BJ (cell line): Measurements from ENCODE around the gene DOK3. TPM values are rescaled to one million over a fixed set of nuclear protein-coding genes. Genes with fewer than 3 reads are reported as not detected.

ENCODE experiments used
- CTCF ChIA-PET: fragments of 350-600 bp; formaldehyde crosslinking; extraction: SDS; loops from one replicate; lab custom pipeline; 2021; ENCODE audit warnings: antibody characterized with exemption, inconsistent platforms; lab: Yijun Ruan, JAX
- POLR2A ChIA-PET: fragments of 300-600 bp; sonication (Branson Sonifier 250); formaldehyde crosslinking; extraction: SDS; loops from one replicate; lab custom pipeline; 2021; ENCODE audit warnings: antibody characterized with exemption; lab: Charles Lee
- DNase-seq: peaks from one replicate; pipeline ENCODE4 v3.0.0-alpha.2; 2011; ENCODE audit warnings: low read depth
- H3K27me3 ChIP-seq: 2 replicates; pipeline ENCODE4 v1.6.0; 2011; ENCODE audit warnings: low read length; ENCODE audit not compliant: control insufficient read depth, insufficient read depth
- H3K36me3 ChIP-seq: 2 replicates; pipeline ENCODE4 v1.5.1; 2011; ENCODE audit warnings: low read length; ENCODE audit not compliant: control insufficient read depth, insufficient read depth
- H3K4me3 ChIP-seq: 2 replicates; pipeline ENCODE4 v1.5.1; 2011; ENCODE audit warnings: low read depth, mild to moderate bottlenecking, control low read depth, low read length
- polyA plus RNA-seq: library from polyadenylated mRNA; depleted of rRNA; stranded (reverse); fragments of >200 nt; gene quantifications from 2 replicates; pipeline ENCODE4 v1.2.3, GENCODE V29; 2011
- TF ChIP-seq, protein P1 (sequence below): IDR thresholded peaks from 2 replicates; pipeline ENCODE4 v1.5.1; 2011; ENCODE audit warnings: low read depth, mild to moderate bottlenecking, control low read depth, inconsistent platforms, low read length, moderate library complexity; ENCODE audit not compliant: insufficient read depth

DOK3 gene
- polyA plus RNA-seq, 1 experiment: 1.2 TPM

DNA sequence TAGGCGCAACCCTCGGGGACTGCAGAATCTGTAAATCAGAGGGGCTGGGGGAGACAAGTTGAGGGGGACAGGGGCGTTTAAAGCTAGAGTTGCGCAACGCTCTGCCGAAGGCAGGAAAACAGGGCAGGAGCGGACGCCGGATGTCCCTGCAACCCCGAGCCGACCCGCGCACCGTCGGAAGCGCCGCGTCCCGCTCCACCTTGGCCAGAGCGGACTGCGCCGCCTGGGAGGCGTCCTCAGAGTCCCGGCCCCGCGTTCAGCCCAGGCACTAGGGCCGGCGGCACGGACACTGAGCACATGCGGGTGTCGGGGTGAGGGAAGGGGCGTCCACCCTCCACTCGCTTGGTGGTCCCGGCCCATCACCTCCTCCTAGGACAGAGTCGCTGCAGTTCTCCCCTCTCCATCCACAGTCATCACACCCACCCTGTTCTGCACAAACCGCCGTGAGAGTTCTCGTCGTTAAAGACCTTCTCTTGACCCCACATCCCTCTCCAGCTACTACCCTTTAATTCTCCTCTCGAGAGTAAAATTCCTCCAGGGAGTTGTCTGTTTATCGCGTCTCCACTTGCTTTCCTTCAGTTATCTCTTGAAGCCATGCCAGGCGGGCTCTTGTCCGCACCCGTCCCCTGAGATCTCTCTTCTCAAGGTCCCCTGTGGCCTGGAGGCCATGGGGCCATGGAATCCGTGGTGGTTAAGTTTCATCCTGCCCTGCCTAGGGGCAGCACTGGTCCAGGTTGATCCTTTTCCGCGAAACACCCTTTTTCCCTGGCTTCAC lies 11.4 kb downstream of the DOK3 start:
- TF ChIP-seq, protein P1, sequence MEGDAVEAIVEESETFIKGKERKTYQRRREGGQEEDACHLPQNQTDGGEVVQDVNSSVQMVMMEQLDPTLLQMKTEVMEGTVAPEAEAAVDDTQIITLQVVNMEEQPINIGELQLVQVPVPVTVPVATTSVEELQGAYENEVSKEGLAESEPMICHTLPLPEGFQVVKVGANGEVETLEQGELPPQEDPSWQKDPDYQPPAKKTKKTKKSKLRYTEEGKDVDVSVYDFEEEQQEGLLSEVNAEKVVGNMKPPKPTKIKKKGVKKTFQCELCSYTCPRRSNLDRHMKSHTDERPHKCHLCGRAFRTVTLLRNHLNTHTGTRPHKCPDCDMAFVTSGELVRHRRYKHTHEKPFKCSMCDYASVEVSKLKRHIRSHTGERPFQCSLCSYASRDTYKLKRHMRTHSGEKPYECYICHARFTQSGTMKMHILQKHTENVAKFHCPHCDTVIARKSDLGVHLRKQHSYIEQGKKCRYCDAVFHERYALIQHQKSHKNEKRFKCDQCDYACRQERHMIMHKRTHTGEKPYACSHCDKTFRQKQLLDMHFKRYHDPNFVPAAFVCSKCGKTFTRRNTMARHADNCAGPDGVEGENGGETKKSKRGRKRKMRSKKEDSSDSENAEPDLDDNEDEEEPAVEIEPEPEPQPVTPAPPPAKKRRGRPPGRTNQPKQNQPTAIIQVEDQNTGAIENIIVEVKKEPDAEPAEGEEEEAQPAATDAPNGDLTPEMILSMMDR: no peak
- Histone ChIP-seq H3K27me3 (no peaks in the 10 kb centered on the region), H3K36me3 (peaks cover 17% of the 10 kb centered on the region), H3K4me3 (peak overlapping the region; percentile 48)
- ChIA-PET POLR2A (interaction anchor here (0.5 to 1.0 kb wide), 6 partner anchors 18 to 189 kb away, joined by 3 to 6 read pairs (median 3); partner anchors contain the start of gene DDX41), CTCF (interaction anchor here (0.7 to 8.2 kb wide), 10 partner anchors 10 to 189 kb away, joined by 3 to 85 read pairs (median 5); no protein-coding TSS in a partner anchor)
- DNase-seq: no peak

DNA sequence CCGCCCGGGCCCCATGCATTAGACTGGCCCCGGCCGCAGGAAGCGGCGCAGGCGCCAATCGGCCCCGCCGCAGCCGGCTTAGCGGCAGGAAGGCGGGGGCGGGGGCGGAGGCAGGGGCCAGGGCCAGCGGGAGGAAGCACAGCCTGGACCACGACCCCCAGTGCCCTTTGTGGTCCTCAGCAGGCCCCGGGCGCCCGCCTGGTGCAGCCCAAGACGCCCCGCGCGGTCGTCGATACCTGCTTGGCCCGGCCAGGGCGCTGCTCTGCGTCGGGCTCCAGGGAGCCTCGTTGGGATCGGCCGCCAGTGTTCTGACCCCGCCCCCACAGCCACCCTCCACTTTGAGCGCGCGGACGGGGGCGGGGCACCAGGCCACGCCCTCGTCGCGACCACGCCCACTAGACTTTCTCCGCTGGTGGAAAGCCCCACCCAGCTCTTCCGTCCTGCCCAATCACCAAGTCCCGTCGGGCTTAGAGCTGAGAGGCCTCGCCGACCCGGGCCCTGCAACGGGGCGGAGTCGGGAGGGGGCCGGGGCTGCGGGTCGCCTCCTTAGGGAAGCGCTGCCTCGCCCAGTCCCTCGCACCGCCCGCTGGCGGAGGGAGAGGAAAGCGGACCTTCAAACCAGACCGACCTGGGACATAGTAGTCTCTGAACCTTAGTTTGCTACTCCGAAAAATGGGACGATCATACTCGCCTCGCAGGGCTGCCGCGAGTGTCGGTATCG lies 12.2 kb downstream of the DOK3 start, which contains the start of gene PDLIM7:
TSS of gene PDLIM7 (minus strand) at position 313 of the 721 bp plus-strand sequence. CDS start 1,092 bp downstream, outside the sequence.
- Histone ChIP-seq H3K36me3 (peaks cover 25% of the 10 kb centered on the region), H3K4me3 (peak within 1 kb of the TSS; percentile 86), H3K27me3 (no peaks in the 10 kb centered on the region)
- DNase-seq: peak; percentile 89
- TF ChIP-seq, protein P1: peak; percentile 45
- ChIA-PET POLR2A (interaction anchor here (0.6 to 1.0 kb wide), 10 partner anchors 17 to 188 kb away, joined by 3 to 10 read pairs (median 4); partner anchors contain the start of genes B4GALT7 and DDX41), CTCF (interaction anchor here (0.7 to 8.2 kb wide), 10 partner anchors 11 to 188 kb away, joined by 3 to 85 read pairs (median 5); no protein-coding TSS in a partner anchor)

DNA sequence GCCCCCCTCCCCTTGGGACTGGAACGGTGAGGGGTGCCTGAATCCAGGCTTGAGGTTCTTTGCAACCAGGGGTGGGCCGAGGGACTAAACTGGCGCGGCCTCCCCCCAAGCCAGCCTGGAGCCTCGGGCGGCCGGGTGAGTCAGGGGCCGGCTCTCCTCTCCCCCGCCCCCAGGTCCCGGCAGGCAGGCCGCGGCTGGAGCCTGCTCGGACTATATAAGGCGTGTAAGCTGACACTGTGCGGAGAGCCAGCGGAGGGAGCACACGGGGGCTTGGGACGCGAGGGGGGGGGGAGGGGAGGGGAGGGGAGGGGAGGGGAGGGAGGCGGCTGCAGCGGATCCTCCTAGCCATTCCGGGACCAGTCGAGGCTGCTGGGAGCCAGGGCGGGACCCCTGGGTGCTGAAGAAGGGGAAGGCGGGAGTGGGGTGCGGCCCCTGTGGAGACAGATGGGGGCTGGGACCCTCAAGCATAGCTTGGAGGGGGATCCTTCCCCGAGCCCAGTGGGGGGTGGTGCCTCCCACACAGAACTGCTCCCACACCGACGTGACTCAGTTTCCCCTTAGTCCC lies 12.8 kb downstream of the DOK3 start:
- H3K36me3 ChIP-seq: peaks cover 30% of the 10 kb centered on the region
- DNase-seq: no peak
- ChIA-PET POLR2A (interaction anchor here (0.6 to 1.0 kb wide), 8 partner anchors 16 to 133 kb away, joined by 3 to 10 read pairs (median 4); partner anchors contain the start of gene B4GALT7), CTCF (interaction anchor here (0.7 to 8.2 kb wide), 9 partner anchors 11 to 187 kb away, joined by 3 to 85 read pairs (median 6); no protein-coding TSS in a partner anchor)
- peak overlapping the region; percentile 86 for H3K4me3 ChIP-seq
- no peaks in the 10 kb centered on the region for H3K27me3 ChIP-seq
- TF ChIP-seq, protein P1: no peak

DNA sequence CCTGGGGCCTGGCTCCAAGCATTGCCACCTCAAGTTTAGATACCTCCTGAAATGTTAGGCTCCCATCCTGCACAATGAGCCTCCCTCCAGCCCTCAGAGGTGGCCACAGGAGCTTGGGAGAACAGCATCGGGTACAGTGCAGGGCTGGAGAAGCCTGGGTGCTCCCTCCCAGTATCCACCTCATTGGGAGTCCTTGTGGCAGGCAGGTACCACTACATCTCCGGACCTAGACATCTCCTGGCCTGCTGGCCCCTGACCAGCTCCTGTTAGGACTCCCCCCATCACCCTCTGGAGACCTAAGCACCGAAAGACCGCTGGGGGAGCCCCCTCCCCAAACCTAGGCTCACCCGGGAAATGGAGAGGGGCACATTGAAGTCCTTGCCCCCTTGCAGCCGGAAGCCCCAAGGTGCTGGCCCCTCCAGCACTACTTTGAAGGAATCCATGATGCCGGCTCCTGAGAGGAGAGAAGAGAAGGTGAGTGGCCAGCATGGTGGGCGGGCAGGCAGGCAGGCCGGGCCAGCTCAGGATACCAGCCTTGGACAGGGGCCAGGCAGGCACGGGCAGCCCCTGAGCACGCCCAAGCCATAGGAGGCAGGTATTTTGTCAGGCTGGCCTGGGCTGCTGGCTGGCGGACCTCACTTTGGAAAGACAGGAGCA lies 13.4 kb downstream of the DOK3 start:
- H3K36me3 ChIP-seq: peaks cover 35% of the 10 kb centered on the region

More for the DNA sequence above, 13.4 kb downstream of the DOK3 start:
- ChIA-PET POLR2A (interaction anchor here (0.5 to 1.9 kb wide), 5 partner anchors 10 to 126 kb away, joined by 3 to 9 read pairs (median 5); no protein-coding TSS in a partner anchor), CTCF (interaction anchor here (1.0 to 8.2 kb wide), 6 partner anchors 10 to 129 kb away, joined by 3 to 85 read pairs (median 19); partner anchors contain the start of gene DBN1)
- TF ChIP-seq, protein P1: peak; percentile 52; the same call in 1 of the 2 replicates
- no peaks in the 10 kb centered on the region for H3K27me3 ChIP-seq
- H3K4me3 ChIP-seq: peak overlapping the region; percentile 86
- DNase-seq: no peak
